GM19452 (cell line): ENCODE measurements around the gene BMPR1B.

Experiments
- ATAC-seq: cut with Tn5 transposase; IDR thresholded peaks from one replicate; pipeline ENCODE4 v1.9.1; 2021; ENCODE audit not compliant: unreplicated experiment

BMPR1B gene

GRCh38 chr4:95180531-95181242 is 422.9 kb downstream of the BMPR1B start:
- ATAC-seq, result no peak

DNA sequence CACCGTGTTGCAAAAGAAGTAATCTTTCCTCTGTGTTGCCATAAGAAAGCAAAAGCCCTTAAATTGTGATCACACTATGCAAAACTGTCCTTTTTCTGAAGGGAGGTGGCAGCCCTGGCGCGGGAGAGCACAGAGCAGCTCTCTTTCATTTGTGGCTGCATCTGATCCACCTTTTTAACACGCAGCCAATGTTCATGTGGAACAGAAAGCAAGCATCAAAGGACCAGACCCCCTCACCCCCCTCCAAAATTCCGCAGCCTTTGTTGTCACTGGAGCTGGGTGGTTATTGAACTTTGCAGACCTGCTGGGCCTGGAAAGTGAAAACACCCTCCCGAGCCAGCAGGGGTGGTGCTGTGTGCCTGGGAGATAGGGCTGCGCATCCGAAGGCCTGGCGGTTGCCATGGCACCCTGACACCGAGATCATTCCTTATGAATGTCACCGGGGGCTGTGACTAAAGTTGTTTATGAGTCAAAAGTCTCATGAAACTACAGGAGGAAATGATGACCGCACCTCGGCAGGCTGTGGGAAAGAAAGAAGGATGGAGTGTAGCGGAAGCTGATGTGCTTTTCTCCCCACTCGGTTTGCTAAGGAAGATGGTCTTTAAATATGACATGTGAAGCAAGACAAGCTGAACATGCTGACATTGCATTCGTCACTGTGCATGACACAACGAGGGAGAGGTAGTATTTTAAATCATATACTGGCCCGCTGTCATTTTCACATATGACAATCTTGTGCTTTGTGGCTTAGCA is 423.7 kb downstream of the BMPR1B start:
- no peak for ATAC-seq

DNA sequence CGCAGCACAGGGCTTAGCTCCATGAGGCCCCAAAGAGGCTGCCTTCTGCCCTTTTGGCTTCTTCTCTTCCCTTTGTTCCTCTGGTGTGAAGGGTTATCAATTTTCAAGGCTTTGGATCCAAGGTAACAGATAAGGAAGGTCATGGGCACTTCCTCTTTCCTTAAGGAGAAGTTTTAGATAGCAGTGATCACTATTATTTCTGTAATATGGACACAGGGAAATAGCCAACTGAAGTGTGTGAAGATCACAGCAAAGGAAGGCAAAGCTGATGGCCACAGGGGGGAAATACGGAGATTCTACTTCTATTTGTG is 424.2 kb downstream of the BMPR1B start:
- no peak for ATAC-seq

DNA sequence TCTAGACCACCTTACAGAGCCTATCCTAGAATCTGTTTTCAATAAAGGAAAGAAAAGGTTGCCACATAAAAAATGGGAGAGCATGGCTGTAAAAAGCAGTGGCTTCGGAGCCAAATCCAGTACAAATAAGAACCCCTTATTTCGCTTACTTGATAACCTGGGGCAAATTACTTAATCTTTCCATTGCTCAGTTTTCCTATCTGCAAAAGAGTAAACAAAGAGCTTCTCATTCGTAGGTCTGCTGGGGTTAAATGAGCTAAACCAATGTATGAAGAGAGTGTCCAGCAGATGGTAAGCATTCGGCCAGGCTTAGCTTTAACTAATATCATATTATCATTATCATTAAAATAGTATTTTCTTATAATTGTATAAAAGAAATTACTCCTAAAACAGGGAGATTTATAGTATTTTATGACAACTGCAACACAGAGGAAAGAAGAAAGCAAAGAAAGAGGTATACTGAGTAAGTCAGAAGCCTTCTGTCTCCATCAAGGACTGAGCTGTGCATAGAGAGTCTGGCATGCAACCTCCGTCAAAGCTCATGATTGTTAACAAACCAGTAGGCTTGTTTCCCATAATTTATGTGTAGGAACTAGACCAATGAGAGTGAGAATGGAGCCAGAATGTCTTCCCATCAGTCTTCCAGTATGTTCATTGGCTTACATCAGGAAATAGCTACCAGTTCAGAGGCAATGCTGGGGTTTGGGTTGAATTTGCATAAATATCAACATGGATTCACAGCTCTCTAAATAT is 426.1 kb downstream of the BMPR1B start:
- ATAC-seq, result no peak

- ATAC-seq, result no peak
These were observed 428.9 kb downstream of the BMPR1B start for GRCh38 chr4:95186666-95187065.

GRCh38 chr4:95188701-95189370 is 431.1 kb downstream of the BMPR1B start:
- ATAC-seq, result no peak

DNA sequence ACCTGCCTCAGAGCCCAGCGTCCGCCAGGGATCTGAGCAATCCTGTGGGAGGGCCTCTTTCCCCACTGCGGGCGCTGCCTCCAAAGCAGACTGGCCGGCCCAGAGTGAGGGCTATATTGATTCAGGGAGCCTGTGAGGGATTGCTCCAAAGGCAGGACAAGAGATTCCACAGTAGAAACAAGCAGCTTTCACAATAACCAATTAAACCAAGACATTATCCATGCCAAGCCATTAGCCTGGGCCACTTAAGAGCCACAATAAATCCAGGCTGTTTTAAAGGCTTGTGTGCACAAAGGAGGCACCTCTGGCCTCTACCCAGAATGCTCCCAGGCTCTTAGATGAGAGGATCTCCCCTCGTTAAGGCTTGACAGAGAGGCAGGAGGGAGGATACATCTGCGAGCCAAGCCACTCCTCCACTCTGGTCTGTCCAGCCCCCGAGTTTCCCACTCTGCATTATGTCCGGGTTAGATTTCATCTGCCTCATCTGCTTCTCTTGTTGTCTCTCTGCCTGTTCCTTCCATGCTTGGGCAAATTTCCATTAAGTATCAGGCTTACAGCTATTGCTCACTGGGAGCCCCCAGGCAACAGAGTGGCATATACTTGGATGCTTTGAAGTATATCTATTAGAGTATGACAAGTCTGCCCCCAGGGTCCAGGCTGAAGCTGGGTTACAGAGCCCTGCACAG is 433.1 kb downstream of the BMPR1B start:
- no peak for ATAC-seq

DNA sequence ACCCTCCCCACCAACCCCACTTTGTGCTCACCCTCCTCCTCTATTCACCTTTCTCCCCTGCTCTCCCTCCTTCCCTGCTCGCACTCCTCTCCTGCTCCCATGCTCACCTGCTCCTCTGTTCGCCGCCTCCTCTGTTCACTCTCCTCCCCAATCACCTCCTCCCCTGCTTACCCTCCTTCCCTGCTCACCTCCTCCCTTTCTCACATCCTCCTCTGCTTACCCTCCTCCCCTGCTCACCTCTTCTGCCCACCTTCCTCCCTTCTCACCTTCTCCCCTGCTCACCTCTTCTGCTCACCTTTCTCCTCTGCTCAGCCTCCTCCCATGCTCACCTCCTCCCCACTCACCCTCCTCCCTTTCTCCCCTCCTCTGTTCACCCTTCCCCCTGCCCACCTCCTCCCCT is 433.8 kb downstream of the BMPR1B start:
- no peak for ATAC-seq

GRCh38 chr4:95193391-95194224 is 435.9 kb downstream of the BMPR1B start:
- no peak for ATAC-seq

DNA sequence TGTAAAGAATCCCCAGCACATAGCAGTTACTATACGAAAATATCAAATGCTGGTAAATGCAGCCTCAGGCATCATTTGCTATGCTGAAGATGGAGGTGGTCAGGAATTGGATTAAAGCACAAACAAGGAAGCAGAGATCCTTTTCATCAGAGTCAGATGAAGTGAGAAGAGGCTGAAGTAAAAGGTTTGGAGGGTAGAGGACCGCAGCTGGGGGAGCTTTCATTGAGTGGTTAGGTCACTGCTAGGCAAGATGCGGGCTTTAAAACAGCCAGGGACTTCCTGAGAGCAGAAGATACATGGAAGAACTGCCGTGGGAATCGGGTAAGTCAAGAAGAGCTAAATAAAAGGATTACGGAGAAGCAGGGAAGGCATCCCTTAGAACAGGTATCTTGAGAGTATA is 439.6 kb downstream of the BMPR1B start:
- no peak for ATAC-seq

GRCh38 chr4:95198961-95199360 is 441.2 kb downstream of the BMPR1B start:
- ATAC-seq, result no peak

GRCh38 chr4:95204267-95204844 is 446.6 kb downstream of the BMPR1B start:
- no peak for ATAC-seq

DNA sequence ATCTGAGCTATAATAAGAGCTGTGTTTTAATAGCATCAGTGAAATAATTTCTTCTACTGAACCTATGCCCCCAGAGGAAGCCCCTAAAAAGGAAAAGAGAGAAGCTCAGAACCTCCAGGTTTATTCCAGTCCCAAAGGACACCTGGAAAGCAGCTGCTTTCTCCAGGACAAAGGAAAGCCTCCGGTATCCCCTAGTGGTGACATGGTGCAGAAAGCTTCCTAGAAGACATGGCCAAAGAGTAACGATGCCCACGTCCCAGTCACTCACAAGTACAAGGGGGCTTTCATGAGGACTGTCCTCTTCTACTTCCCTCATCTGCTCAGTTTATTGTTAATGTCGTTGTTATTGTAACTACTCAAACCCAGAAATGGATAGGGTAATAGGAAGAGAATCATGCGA is 447.1 kb downstream of the BMPR1B start:
- ATAC-seq, result no peak
